ENCODE measurements around the gene CFAP157. TPM values are rescaled to one million over a fixed set of nuclear protein-coding genes. Genes with fewer than 3 reads are reported as not detected.

CFAP157 gene
- total RNA-seq, 1 experiment from 2014 or later: not detected

GRCh38 chr9:127714951-127715469 is 8.2 kb downstream of the CFAP157 start:
- Histone ChIP-seq H3K4me3 (ENCODE audit: low read length) (peak overlapping the region; percentile 92), H3K4me2 (ENCODE audit: low read depth, low read length, poor library complexity, severe bottlenecking) (peak overlapping the region; percentile 90), H4K20me1 (ENCODE audit: insufficient read depth, low read depth, low read length) (0 out of 2 replicates have a peak, but pooled peaks cover 8% of the 10 kb centered on the region), H3K9me3 (ENCODE audit: low read length) (no peaks in the 10 kb centered on the region), H3K4me1 (ENCODE audit: low read length) (peaks cover 13% of the 10 kb centered on the region), H3K27ac (ENCODE audit: low read length) (no peak overlapping the region), H3K36me3 (ENCODE audit: insufficient read depth, low read length) (no peaks in the 10 kb centered on the region), H2AFZ (ENCODE audit: low read length) (peak overlapping the region; percentile 77), H3K9ac (ENCODE audit: low read length) (peak overlapping the region; percentile 77), H3K79me2 (ENCODE audit: low read length) (no peaks in the 10 kb centered on the region), H3K9me2 (replicated peaks; ENCODE audit: insufficient read depth, low read length) (no peaks in the 10 kb centered on the region), H3K27me3 (ENCODE audit: low read length) (no peaks in the 10 kb centered on the region)
- DNase-seq: no peak

- 0 out of 2 replicates have a peak, but pooled peaks cover 8% of the 10 kb centered on the region for H4K20me1 ChIP-seq (ENCODE audit: insufficient read depth, low read depth, low read length)
- H3K9me2 ChIP-seq (replicated peaks; ENCODE audit: insufficient read depth, low read length): no peaks in the 10 kb centered on the region
- no peaks in the 10 kb centered on the region for H3K79me2 ChIP-seq (ENCODE audit: low read length)
- H3K4me2 ChIP-seq (ENCODE audit: low read depth, low read length, poor library complexity, severe bottlenecking): peak within 1 kb of the TSS; percentile 90
- H3K4me3 ChIP-seq (ENCODE audit: low read length): peak within 1 kb of the TSS; percentile 92
- H3K9me3 ChIP-seq (ENCODE audit: low read length): no peaks in the 10 kb centered on the region
- H3K27me3 ChIP-seq (ENCODE audit: low read length): no peaks in the 10 kb centered on the region
- H3K27ac ChIP-seq (ENCODE audit: low read length): no peak within 1 kb of the TSS
- peaks cover 13% of the 10 kb centered on the region for H3K4me1 ChIP-seq (ENCODE audit: low read length)
- peak; percentile 98 for DNase-seq
- peak within 1 kb of the TSS; percentile 99 for H2AFZ ChIP-seq (ENCODE audit: low read length)
- H3K36me3 ChIP-seq (ENCODE audit: insufficient read depth, low read length): no peaks in the 10 kb centered on the region
- peak within 1 kb of the TSS; percentile 77 for H3K9ac ChIP-seq (ENCODE audit: low read length)
These were observed 8.9 kb downstream of the CFAP157 start, which contains the start of the genes PTRH1 and TTC16 for GRCh38 chr9:127715470-127716337. Gene PTRH1, minus strand, starts transcription at chr9:127715663. Its CDS starts 24 bp downstream, at chr9:127715639. Gene TTC16, plus strand, starts transcription at chr9:127716079. Its CDS starts 67 bp downstream, at chr9:127716146.

GRCh38 chr9:127716412-127716811 is 9.6 kb downstream of the CFAP157 start:
- DNase-seq: no peak
- Histone ChIP-seq H4K20me1 (ENCODE audit: insufficient read depth, low read depth, low read length) (0 out of 2 replicates have a peak, but pooled peaks cover 8% of the 10 kb centered on the region), H3K27me3 (ENCODE audit: low read length) (no peaks in the 10 kb centered on the region), H2AFZ (ENCODE audit: low read length) (no peak overlapping the region), H3K27ac (ENCODE audit: low read length) (no peak overlapping the region), H3K4me2 (ENCODE audit: low read depth, low read length, poor library complexity, severe bottlenecking) (peak overlapping the region; percentile 90), H3K4me3 (ENCODE audit: low read length) (peak overlapping the region; percentile 92), H3K79me2 (ENCODE audit: low read length) (no peaks in the 10 kb centered on the region), H3K36me3 (ENCODE audit: insufficient read depth, low read length) (no peaks in the 10 kb centered on the region), H3K9me3 (ENCODE audit: low read length) (no peaks in the 10 kb centered on the region), H3K9ac (ENCODE audit: low read length) (peak overlapping the region; percentile 67), H3K4me1 (ENCODE audit: low read length) (peaks cover 13% of the 10 kb centered on the region), H3K9me2 (replicated peaks; ENCODE audit: insufficient read depth, low read length) (no peaks in the 10 kb centered on the region)

- H4K20me1 ChIP-seq (ENCODE audit: insufficient read depth, low read depth, low read length): 0 out of 2 replicates have a peak, but pooled peaks cover 8% of the 10 kb centered on the region
- H3K36me3 ChIP-seq (ENCODE audit: insufficient read depth, low read length): no peaks in the 10 kb centered on the region
- peaks cover 13% of the 10 kb centered on the region for H3K4me1 ChIP-seq (ENCODE audit: low read length)
- no peak for DNase-seq
- H2AFZ ChIP-seq (ENCODE audit: low read length): no peak overlapping the region
- no peak overlapping the region for H3K4me2 ChIP-seq (ENCODE audit: low read depth, low read length, poor library complexity, severe bottlenecking)
- H3K27me3 ChIP-seq (ENCODE audit: low read length): no peaks in the 10 kb centered on the region
- H3K9ac ChIP-seq (ENCODE audit: low read length): no peak overlapping the region
- no peaks in the 10 kb centered on the region for H3K9me2 ChIP-seq (replicated peaks; ENCODE audit: insufficient read depth, low read length)
- H3K9me3 ChIP-seq (ENCODE audit: low read length): no peaks in the 10 kb centered on the region
- no peak overlapping the region for H3K27ac ChIP-seq (ENCODE audit: low read length)
- no peak overlapping the region for H3K4me3 ChIP-seq (ENCODE audit: low read length)
- no peaks in the 10 kb centered on the region for H3K79me2 ChIP-seq (ENCODE audit: low read length)
These were observed 11.0 kb downstream of the CFAP157 start for GRCh38 chr9:127717766-127718165.

- Histone ChIP-seq H3K4me2 (ENCODE audit: low read depth, low read length, poor library complexity, severe bottlenecking) (no peak overlapping the region), H3K9ac (ENCODE audit: low read length) (no peak overlapping the region), H3K9me2 (replicated peaks; ENCODE audit: insufficient read depth, low read length) (no peaks in the 10 kb centered on the region), H3K4me3 (ENCODE audit: low read length) (no peak overlapping the region), H4K20me1 (ENCODE audit: insufficient read depth, low read depth, low read length) (no peaks in the 10 kb centered on the region), H2AFZ (ENCODE audit: low read length) (no peak overlapping the region), H3K27ac (ENCODE audit: low read length) (no peak overlapping the region), H3K79me2 (ENCODE audit: low read length) (no peaks in the 10 kb centered on the region), H3K36me3 (ENCODE audit: insufficient read depth, low read length) (no peaks in the 10 kb centered on the region), H3K27me3 (ENCODE audit: low read length) (no peaks in the 10 kb centered on the region), H3K9me3 (ENCODE audit: low read length) (no peaks in the 10 kb centered on the region), H3K4me1 (ENCODE audit: low read length) (peaks cover 8% of the 10 kb centered on the region)
- DNase-seq: no peak
These were observed 13.5 kb downstream of the CFAP157 start for GRCh38 chr9:127720031-127720864.

GRCh38 chr9:127720865-127721227 is 14.1 kb downstream of the CFAP157 start:
- no peak for DNase-seq
- H3K9ac ChIP-seq (ENCODE audit: low read length): no peak overlapping the region
- no peaks in the 10 kb centered on the region for H3K27me3 ChIP-seq (ENCODE audit: low read length)
- no peak overlapping the region for H3K4me3 ChIP-seq (ENCODE audit: low read length)
- no peaks in the 10 kb centered on the region for H3K79me2 ChIP-seq (ENCODE audit: low read length)
- H3K9me3 ChIP-seq (ENCODE audit: low read length): no peaks in the 10 kb centered on the region
- H3K36me3 ChIP-seq (ENCODE audit: insufficient read depth, low read length): no peaks in the 10 kb centered on the region
- no peak overlapping the region for H3K4me2 ChIP-seq (ENCODE audit: low read depth, low read length, poor library complexity, severe bottlenecking)
- H4K20me1 ChIP-seq (ENCODE audit: insufficient read depth, low read depth, low read length): no peaks in the 10 kb centered on the region
- no peaks in the 10 kb centered on the region for H3K9me2 ChIP-seq (replicated peaks; ENCODE audit: insufficient read depth, low read length)
- no peak overlapping the region for H3K27ac ChIP-seq (ENCODE audit: low read length)
- peaks cover 7% of the 10 kb centered on the region for H3K4me1 ChIP-seq (ENCODE audit: low read length)
- no peak overlapping the region for H2AFZ ChIP-seq (ENCODE audit: low read length)

GRCh38 chr9:127721391-127721821 is 14.6 kb downstream of the CFAP157 start:
- Histone ChIP-seq H3K27ac (ENCODE audit: low read length) (no peak overlapping the region), H3K4me3 (ENCODE audit: low read length) (no peak overlapping the region)

More at GRCh38 chr9:127721391-127721821, 14.6 kb downstream of the CFAP157 start:
- no peaks in the 10 kb centered on the region for H3K36me3 ChIP-seq (ENCODE audit: insufficient read depth, low read length)
- no peaks in the 10 kb centered on the region for H3K9me3 ChIP-seq (ENCODE audit: low read length)
- H3K27me3 ChIP-seq (ENCODE audit: low read length): no peaks in the 10 kb centered on the region
- H4K20me1 ChIP-seq (ENCODE audit: insufficient read depth, low read depth, low read length): no peaks in the 10 kb centered on the region
- no peak for DNase-seq
- H3K4me2 ChIP-seq (ENCODE audit: low read depth, low read length, poor library complexity, severe bottlenecking): no peak overlapping the region
- H3K9ac ChIP-seq (ENCODE audit: low read length): no peak overlapping the region
- no peak overlapping the region for H2AFZ ChIP-seq (ENCODE audit: low read length)
- H3K4me1 ChIP-seq (ENCODE audit: low read length): peaks cover 1% of the 10 kb centered on the region
- no peaks in the 10 kb centered on the region for H3K9me2 ChIP-seq (replicated peaks; ENCODE audit: insufficient read depth, low read length)
- no peaks in the 10 kb centered on the region for H3K79me2 ChIP-seq (ENCODE audit: low read length)
